ENCODE data around the gene DNAAF8.

The DNAAF8 gene

DNA sequence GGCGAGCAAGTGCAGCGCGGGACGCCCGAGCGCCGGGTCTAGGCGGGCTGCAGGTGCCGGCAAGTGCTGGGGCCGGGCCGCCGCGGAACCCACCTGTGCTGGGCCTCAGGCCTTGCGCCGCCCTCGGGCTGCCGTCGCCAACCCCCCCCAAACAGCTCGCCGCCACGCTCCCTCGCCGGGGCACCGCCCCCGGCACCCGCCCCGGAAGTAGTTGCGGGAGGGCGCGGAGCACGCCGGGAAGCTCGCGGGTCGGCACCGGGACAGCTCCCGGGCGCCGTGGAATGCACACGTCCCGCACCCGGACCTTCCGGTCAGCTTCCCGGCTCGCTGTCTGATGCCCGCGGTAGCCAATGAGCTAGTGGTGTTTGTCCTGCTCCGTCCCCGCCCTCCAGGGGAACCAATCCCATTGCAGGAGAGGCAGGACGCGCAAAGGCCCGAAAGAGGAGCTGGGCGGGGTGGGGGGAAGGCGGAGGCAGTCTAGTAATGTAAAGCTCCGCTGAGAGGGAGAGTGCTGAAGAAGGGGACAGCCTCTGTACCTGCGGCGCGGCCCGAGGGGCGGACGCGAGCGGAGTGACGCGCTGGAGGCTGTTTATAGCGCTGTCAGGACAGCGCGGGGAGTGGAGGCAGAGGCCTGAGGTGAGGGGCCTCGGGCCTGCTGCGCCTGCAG is at the start of gene DNAAF8, which contains the start of gene ANKS3:
TSS of gene DNAAF8 (plus strand) at position 475 of the 667 bp plus-strand sequence. CDS start 1,978 bp downstream, outside the sequence.
TSS of gene ANKS3 (minus strand) at position 209 of the 667 bp plus-strand sequence. CDS start 4,122 bp downstream, outside the sequence.
- peak; percentile 82 for DNase-seq

DNA sequence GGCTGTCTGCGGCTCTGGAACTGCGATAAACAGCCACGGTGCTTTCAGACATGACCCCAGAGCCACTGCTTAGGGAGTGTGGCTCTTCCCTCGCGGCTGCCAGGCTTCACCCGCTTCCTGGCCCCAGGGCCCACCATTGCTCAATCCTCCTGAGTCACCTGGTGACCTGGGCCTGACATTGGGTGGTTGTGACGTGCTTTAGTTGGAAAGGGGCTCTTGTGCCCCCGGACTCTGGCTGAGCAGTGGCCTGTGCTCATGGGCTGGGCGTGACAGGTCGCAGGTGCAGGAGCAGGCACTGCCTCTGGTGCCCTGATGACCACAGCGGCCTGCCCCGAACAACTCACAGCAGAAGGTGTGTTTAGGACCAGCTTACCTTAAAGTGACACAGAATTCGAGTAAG is 49.6 kb upstream of the DNAAF8 start:
- no peak for DNase-seq

DNA sequence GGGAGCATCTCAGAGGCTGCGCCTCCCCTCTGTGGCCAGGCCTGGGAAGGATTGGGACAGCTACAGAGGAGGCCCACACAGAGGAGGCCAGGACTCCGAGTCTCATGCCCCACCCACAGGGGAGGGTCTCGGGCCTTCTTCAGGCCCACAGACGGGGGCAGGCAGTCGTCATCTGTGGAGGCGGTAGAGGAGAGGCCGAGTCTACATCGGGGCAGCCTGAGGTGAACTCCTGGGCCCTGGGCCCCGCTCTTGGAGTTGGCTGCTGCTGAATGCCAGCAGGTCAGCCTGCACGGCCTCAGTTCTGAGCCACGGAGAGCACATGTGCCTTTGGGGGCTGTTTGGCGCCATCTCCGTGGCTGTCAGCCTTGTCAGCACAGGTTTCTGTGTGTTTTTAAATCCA is 49.0 kb upstream of the DNAAF8 start:
- no peak for DNase-seq

DNA sequence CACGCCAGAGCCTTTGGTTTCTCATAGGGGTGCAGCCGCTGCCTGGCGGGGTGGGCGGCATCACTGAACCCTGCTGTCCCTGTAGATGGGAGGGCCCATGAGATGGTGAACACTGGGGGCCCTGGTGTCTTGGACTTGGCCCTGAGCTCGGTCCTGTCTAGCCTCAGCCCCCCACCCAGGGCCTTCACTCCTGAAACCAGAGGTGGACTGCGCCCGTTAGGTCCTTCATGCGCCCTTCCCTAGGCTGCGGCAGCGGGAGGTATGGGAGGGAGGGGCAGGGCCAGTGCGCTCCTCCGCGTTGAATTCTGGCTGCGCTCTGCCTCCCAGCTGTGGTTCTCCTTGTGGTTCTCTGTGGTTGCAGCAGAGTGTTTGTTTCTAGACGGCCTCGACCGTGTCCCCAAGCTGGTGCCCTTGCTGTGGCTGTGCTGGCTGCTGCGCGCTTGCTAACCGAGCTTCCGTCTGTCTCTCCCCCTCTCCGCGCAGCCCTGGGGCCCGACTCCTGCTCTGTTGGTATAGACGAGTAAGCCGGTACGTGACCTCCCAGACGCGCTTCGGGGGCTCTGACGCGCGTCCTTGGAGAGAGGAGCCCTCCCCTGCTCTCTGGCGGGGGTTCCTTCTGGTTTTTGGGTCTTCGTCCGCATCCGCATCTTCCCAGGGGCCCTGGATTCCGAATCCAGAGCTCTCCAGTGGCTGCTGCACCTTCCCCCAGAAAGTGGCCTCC is 48.4 kb upstream of the DNAAF8 start:
- no peak for DNase-seq

DNA sequence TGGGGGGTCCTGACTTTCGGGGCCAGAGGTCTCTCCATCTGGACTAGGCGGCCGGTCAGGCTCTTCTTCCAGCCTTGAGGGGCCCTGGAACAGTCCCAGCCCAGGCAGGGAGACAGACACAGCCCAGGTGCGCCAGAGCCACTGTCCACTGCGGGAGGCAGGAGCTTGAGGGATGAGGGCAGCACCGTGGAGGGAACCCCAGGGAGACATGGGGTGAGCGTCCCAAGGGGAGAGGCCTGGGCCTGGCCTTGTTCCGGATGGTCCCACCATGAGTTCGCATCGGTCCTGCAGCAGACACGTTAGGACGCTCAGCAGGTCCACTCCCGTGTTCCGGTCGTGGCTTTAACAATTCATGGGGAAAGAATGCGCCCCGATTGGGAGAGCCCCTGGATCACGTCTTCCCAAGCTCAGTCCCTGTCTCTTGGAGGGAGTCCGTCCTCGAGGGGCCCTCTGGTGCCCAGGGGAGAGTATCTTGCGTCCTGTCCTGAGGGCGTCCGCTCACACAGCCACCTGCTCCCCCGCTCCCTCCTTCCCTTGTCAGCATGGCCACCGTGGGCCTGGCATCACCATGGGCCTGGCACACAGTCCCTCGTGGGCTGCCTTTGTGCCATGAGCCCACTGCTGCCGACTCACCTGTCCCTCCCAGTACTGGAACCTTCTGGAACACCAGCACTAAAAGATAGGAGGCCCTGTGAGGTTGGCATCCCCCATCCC is 47.7 kb upstream of the DNAAF8 start:
- DNase-seq: no peak

DNA sequence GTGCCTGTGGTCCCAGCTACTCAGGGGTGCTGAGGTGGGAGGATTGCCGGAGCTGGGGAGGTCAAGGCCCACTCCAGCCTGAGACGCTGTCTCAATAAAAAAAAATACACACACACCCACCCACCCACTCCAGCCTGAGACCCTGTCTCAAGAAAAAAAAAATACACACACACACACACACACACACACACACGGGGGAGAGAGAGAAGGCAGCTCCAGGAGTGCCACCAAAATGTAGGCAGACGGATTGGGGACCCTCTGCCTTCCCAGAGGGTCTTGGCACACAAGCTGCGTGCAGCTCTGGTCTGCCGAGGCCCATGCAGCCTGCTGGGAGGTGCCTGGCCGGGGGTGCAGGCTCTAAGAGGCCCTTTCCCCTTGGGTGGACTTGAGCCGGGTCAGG is 46.9 kb upstream of the DNAAF8 start:
- no peak for DNase-seq

DNA sequence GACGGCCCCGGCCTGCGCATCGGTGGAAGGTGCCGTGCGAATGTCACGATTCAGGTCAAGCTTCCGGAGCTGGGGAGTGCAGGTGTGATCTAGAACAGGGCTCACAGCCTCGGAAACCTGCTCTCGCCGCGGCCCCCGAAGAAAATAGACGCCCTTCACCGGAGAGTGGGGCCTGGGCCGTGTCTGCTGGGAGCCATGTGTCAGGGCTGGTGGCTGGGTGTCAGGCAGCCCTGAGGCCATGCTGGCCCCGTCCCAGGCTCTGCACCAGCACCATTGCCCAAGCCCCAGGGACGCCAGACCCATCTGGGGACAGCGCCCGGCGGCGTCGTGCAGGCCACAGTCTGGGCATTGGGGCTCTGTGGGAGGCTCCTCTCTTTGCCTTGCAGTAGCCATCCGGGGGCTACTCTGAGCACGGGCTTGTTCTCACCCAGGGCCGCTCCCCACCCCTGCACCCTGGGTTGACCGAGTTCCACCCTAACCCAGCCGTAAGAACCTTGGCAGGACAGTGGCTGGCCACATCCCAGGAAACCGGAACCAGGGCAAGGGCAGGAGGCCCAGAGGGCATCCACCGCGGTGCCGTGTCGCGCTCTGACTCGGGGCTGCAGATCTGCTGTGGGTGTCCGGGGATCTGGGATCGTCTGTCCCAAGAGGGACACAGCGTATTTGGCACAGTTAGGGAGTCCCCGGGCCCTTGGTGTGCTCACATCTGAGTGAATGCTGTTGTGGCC is 46.2 kb upstream of the DNAAF8 start:
- no peak for DNase-seq

DNA sequence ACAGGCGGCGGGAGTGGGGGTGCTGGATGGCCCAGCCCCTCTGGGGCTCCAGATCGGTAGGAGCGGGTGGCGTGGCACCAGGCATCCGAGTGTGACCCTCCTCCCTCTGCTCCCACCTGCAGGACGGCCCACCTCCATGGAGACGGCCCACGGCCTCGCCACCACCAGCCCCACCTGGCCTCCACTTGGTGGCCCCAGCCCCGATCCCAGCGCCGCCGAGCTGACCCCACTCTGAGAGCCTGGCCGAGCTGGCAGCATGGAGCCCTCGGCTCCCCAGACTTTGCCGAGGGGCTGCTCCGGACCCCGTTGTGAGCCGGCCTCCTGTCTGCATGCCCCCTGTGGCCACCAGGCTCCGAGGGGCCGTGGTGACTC is 45.7 kb upstream of the DNAAF8 start:
- DNase-seq: no peak

DNA sequence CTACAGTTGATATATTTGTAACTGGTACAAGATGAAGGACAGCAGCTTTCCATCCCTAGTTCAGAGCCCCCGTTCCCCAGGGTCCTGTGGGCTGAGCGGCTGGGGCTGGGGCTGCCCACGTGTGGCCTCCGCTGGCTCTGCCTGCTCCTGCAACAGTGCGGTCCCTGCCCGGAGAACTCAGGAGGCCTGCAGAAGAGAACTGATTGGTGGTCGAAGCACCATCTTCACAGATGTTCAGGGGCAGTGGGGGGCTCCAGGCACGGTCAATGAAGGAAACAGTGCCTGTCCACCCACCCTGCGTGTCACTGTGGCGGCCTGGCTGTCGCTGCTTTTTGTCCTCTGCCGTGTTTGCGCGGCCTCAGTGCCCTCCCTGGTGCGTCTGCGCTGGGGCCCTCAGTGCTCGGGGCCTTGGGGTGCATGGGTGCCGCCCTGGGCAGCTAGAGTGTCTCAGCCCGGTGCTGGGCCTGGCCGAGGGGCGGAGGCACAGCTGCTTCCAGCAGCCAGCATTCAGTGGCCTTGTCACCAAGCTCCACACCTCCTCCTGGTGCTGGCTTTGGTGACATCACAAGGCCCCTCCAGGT is 45.2 kb upstream of the DNAAF8 start:
- no peak for DNase-seq

DNA sequence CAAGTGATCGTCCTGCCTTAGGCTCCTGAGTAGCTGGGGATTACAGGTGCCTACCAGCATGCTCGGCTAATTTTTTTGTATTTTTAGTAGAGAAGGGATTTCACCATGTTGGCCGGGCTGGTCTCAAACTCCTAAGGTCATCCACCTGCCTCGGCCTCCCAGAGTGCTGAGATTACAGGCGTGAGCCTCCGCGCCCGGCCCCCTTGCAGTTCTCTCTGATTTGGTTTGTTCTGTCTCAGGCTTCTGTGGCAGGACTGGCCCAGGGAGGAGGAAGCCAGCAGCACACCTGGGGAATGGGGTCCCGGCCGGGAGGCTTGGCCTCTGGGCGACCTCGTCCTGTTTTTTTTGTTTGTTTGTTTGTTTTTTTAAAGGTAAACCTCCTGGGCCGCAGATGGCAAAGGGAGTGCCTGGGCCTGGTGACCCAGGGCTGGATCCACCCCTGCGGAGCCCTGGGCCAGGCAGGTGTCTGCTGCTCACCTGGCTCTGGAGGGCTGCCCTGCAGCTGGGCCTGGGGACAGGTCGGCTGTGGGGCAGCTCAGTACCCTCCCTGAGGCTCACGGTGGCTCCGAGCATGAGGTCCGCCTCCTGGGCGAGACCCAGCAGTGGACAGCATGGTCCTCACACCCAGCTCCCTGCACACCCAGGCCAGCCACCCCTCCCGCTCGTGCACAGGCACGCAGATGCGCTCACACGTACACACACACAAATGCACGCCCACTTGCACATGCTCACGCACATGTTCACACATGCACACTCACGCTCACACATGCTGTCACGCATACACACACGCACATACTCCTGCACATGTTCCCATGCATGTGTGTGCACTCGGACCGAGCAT is 44.3 kb upstream of the DNAAF8 start:
- no peak for DNase-seq

DNA sequence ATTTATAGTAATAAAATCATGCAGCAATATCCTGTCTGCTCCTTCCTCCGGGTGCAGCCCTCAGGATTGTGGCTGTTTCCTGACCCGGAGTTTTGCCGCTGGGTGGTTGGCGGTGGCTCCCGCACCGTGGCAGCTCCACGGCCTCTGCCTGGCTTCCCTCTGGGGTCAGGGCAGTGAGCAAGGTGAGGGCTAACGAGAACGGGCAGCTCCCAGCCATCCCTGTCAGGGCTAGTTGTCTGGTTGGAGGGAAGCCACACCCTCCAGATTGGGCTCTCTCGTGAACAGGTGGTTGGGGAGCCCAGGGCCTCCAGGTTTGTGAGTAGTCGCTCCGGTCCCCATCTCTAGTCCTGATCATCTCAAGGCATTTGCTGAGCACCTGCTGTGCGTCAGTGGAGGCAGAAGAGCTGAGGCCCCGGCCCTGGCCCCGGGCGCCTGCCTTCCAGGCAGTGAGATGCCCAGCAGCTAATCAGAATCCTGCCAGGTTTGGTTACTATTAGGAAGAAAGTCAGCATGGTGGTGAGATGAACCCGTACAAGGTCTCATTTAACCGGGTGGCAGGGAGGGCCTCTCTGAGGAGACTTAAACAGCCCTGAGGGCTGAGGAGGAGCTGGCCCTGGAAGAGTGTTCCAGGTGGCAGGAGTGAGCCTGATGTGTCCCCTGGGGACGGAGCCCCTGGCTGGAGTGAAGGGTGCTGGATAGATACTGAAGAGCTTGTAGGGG is 43.2 kb upstream of the DNAAF8 start:
- no peak for DNase-seq

DNA sequence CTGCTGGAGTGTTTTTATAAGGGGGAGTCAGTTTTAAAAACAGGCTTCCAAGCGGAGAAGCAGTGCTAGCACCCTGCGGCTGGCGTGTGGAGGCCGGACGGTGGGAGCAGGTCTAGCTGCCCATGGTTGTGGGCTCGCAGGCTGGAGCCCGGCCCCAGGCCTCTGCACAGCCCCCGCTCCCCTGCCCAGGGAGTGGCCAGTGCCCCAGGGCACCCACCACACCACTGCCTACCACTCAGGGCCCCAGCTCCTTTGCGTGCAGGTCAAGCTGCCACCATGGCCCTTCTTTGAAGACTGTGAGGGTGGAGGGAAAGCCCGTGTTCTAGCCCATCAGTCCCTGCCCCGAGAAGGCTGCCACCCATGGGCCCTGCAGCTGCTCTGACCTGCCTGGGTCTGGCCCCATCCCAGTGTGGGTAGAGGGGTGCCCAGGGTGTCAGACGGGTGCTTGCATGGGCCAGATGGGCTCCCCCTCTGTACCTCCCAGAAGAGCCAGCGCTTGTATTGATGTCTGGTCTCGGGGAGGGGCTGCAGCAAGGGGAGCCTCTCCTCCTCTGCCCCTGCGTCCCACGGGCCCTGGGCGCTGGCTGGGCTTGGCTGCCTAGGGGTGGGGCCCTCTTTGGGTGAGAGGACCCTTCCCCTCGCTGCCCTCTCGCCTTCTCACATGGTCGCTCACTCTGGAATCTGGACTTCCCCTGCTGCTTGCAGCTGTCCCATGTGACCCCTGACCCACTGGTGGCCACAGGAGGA is 42.5 kb upstream of the DNAAF8 start:
- DNase-seq: no peak

DNA sequence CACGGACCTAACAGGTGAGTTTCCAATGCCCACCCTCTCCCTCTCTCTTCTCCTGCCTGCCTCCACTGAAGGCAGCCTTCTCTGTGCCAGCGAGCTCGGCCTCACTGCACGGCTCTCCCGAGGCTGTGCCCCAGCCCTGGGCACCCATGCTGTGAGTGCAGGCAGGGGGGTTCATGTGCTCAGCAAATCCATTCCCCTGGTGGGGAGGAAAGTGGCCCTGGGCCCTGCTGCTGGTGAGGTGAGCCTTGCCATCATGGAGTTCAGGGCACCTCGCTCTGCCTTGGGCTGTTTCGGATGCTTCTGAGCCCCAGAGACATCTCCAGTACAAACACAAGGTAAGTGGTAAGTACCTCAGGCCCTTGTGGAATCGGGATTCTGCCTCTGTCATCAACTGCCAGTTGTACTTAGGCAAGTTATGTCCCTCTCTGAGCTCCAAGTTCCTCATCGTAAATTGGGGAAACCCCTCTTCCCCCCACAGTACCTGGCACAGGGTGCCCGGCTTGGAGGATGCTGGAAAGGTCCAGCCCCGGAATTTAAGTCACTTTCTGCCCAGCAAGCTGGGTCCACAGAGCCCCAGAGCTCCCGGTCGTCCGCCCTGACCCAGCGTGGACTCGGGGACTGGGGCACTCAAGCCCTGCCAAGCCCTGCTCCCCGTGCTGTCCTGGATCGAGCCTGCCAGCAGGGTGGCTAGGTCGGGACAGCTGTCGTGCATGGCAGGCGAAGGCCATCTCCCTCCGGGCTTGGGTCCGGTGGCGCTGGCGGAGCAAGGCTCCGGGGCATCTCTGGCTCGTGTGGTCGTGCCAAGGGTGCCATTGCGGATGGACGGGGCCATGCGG is 41.7 kb upstream of the DNAAF8 start:
- no peak for DNase-seq

DNA sequence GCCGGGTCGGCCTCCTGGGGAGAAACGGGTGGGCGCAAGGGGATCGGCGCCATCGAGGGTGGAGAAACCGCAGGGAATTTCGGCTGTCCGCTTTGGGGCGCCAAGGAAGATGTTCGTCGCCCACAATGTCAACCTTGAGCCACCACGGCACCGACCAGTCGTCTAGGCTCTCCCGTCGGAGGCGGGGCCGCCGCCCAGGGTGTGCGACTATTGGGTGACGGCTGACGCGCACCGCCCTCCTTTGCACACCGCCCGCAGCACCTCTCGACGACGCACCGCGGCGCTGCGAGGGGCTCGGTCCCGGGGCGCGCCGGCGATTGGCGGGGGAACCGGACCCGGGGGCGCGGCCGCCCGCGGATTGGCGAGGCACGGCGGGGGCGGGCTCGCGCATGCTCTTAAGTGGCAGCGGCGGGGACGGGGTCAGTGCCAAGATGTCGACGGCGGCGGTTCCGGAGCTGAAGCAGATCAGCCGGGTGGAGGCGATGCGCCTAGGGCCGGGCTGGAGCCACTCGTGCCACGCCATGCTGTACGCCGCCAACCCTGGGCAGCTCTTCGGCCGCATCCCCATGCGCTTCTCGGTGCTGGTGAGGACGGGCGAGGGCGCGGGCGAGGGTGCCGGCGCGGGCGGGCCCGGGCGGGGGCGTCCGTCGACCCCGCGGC is 40.9 kb upstream of the DNAAF8 start, which contains the start of gene NUDT16L1:
TSS of gene NUDT16L1 (plus strand) at position 267 of the 660 bp plus-strand sequence. CDS start at position 432, 165 bp downstream.
- peak; percentile 95 for DNase-seq

DNA sequence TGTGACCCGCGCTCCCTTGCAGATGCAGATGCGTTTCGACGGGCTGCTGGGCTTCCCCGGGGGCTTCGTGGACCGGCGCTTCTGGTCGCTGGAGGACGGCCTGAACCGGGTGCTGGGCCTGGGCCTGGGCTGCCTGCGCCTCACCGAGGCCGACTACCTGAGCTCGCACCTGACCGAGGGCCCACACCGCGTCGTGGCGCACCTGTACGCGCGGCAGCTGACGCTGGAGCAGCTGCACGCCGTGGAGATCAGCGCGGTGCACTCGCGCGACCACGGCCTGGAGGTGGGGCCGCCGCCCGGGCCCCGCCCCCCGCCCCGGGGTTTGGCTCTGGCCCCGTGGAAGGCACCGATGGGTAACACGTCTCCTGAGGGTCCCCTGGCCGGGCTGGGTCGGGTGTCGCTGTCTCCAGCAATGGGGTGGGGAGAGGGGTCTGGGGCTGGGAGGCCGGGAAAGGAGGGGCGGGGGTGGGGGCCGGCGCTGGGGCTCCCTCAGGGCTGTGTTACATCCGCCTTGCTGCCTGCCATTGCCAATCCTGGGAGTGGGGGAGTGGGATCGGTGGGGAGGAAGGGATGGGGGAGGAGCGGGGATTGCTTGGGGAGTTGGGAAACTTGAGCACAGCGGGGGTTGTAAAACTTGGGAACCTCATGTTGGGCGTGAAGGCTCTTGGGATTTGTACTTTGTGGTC is 40.2 kb upstream of the DNAAF8 start:
- no peak for DNase-seq

DNA sequence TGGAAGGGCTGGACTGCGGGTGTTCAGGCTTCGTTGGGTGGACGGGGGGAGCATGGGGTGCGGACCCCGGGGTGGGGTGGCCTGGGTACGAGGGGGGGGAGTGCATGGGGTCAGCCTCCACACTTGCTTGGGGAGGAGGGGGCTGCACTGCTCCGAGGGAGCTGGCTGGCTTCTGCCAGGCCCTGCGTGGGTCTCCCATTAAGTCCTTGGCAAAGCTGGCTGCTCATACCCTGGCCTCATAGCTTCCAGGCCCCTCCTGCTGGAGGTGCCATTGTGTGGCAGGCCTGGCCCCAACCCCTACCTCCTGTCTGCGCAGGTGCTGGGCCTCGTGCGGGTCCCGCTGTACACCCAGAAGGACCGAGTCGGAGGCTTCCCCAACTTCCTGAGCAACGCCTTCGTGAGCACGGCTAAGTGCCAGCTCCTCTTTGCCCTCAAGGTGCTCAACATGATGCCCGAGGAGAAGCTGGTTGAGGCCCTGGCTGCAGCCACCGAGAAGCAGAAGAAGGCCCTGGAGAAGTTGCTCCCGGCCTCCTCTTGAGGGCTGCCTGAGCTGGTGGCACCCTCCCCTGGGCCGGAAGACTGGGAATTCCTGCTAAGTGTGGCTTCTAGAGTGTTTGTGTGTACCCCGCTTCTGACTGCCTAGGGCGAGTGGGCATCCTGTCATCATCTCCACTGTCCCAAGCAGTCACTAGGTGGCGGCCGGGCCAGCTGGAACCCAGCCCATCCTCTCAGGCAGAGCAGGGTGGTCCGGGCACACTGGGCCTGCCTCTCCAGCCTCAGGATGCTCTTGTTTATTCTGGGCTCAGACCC is 39.5 kb upstream of the DNAAF8 start:
- DNase-seq: no peak
